Measurements from ENCODE around the gene DTWD2.

GRCh38 chr5:118924006-118924389 lies 64.3 kb downstream of the DTWD2 start:
- TF ChIP-seq CTCF (conservative IDR thresholded peaks at IDR 0.05) (no peak), ZFX (IDR thresholded peaks at IDR 0.05) (no peak)
